LoVo (cell line): ENCODE results near the gene PLCL2.
"Not testable (repeated sequence)": the region's sequence is repeated elsewhere in the genome, so short reads cannot be mapped to it uniquely, and the experiment has no call there.

Experiments
- DNase-seq: peaks from one replicate; pipeline ENCODE4 v3.0.0-alpha.2; 2016; ENCODE audit warnings: low spot score

The PLCL2 gene

DNA sequence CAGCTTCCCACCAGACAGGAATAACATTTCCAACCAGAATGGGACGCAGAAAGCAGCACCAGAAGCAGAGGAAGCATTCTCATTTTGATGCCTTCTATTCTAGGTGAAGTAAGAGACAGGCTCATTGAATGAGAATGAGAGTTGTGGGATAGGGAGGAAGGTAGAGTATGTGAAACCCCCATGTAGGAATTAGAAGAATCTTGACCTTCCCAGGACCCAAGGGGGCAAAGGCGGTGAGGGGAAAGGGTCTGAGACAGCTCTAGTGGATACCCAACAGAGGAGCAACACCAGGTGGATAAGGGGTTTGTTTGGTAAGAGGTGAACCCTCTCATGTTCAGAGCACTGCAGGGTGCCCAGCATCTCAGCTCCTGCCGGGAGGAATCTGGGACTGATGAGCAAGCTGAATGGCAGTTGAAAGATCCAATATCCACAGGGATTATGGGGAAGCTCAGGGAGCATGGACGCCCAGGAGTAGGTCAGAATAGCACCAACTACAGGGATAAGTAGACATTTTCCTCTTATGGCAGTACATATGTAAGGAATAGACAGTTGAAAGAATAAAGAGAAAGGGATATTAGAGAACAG, 77.0 kb downstream of the PLCL2 start:
- no peak for DNase-seq

- no peak for DNase-seq
These were observed 90.3 kb downstream of the PLCL2 start for GRCh38 chr3:16975083-16975482.

- DNase-seq, result no peak
These were observed 93.6 kb downstream of the PLCL2 start for GRCh38 chr3:16978234-16978920.

GRCh38 chr3:16978921-16979271, 94.1 kb downstream of the PLCL2 start:
- no peak for DNase-seq

GRCh38 chr3:16979769-16980515, 95.2 kb downstream of the PLCL2 start:
- not testable (repeated sequence) for DNase-seq

DNA sequence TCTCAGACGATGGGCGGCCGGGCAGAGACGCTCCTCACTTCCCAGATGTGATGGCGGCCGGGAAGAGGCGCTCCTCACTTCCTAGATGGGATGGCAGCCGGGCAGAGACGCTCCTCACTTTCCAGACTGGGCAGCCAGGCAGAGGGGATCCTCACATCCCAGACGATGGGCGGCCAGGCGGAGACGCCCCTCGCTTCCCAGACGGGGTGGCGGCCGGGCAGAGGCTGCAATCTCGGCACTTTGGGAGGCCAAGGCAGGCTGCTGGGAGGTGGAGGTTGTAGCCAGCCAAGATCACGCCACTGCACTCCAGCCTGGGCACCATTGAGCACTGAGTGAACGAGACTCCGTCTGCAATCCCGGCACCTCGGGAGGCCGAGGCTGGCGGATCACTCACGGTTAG, 95.8 kb downstream of the PLCL2 start:
- not testable (repeated sequence) for DNase-seq

GRCh38 chr3:16982460-16982859, 97.7 kb downstream of the PLCL2 start:
- DNase-seq, result no peak

DNA sequence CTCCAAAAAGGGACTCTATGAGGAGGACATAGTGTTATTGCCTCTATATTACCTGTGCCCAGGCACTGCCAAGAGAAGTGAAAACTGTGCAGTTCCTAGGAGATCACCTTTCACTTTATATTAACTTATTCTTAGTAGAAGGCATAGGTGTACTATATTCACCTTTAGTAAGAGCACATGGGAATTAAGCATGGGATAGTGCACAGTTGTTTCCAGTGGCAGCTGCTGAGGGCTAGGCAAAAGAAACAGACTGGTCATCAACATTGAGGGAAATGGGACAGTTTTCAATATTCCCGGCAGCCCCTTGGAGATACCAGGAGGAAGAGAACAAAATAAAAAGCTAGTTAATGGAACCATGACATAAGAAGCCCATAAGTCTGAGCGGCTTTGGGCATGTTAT, 100.9 kb downstream of the PLCL2 start:
- DNase-seq, result no peak

GRCh38 chr3:16987141-16987540, 102.4 kb downstream of the PLCL2 start:
- no peak for DNase-seq

- DNase-seq, result no peak
These were observed 105.4 kb downstream of the PLCL2 start for GRCh38 chr3:16990163-16990562.

DNA sequence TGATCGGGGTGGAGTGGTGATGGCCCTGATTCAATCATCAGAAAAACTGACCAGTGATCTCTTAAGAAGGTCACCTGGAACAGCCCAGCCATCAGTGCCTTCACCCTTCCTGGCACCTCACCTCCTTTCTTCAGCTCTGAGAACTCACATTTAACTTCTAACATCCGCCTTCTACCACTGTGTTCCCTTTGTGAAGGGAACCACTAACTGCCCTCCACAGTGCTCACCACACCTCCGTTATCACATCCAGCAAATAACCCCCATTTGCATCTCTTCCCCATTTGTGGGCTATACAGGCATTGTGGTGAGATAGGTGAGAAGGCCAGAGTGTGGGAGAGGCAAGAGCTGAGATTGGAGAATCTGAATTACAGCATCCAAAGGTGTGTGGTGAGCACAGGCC, 107.4 kb downstream of the PLCL2 start:
- no peak for DNase-seq

GRCh38 chr3:16993227-16993626, 108.5 kb downstream of the PLCL2 start:
- no peak for DNase-seq

GRCh38 chr3:16994854-16995525, 110.2 kb downstream of the PLCL2 start:
- no peak for DNase-seq

- DNase-seq, result no peak
These were observed 110.8 kb downstream of the PLCL2 start for GRCh38 chr3:16995601-16996000.

GRCh38 chr3:16998236-16998923, 113.6 kb downstream of the PLCL2 start:
- no peak for DNase-seq

DNA sequence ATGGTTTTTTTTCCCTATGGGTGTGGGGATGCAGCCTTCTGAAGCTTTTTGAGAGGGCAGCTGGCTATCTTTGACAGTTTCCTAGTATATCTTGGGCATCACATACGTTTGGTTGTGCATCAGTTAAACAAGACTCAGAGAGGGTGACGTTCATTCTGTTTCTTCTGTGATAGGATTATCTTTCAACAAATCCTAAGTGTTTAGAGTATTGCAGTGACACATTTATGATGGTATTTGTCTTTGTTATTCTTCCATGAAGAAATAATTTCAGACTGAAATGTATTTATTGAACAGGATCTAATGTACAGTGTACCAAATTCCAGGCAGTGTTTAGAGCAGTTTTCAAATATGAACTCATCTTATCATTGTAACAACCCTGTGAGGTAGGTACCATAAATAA, 114.4 kb downstream of the PLCL2 start:
- DNase-seq, result no peak

DNA sequence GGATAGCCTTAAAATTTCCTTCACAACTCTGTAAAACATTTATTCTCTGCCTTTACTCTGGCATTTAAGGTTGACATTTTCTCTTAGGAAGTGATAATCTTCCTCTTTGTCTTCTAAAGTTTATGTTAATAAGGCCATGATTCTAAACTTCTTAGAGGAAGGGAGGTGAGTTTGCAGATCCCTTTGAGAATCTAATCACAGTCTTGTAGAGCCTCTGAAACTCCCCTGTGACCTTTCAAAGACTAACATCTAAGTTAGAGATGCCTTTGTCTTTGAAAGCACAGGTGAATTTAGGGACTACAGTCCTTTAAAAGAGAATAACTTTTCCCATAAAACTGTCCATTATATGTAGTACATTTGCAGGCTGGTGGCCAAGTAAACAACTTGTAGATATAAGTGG, 115.1 kb downstream of the PLCL2 start:
- no peak for DNase-seq

- no peak for DNase-seq
These were observed 118.7 kb downstream of the PLCL2 start for GRCh38 chr3:17003457-17003856.

- no peak for DNase-seq
These were observed 121.5 kb downstream of the PLCL2 start for GRCh38 chr3:17006132-17006852.

GRCh38 chr3:17007284-17007683, 122.5 kb downstream of the PLCL2 start:
- DNase-seq, result no peak

DNA sequence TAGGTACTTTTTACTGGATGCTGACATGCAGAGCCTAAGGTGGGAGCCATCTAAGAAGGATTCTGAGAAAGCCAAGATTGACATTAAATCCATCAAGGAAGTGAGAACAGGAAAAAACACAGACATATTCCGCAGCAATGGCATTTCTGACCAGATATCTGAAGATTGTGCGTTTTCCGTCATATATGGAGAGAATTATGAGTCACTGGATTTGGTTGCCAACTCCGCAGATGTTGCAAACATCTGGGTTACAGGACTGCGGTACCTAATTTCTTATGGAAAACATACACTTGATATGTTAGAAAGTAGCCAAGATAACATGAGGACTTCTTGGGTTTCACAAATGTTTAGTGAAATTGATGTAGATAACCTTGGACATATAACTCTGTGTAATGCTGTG, 125.1 kb downstream of the PLCL2 start:
- DNase-seq, result no peak
